ENCODE results near the gene OR51F2.

DNA sequence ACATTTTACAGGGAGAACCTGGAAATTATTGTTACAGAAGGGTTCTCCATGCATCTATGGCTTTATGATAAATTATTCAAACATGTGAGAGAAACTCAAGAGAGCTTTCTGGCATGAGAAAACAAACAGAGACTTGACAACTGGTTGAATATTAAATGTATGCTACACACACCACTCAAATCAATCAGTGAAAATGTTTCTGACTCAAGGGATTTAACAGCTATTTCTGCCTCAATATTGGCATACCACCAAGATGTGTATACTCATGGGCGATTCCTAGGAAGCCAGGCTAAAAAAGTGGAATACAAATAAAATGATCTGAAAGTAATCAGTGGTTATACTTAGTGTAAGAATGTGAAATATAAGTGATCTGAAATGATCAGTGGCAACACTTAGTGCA lies 44.7 kb downstream of the OR51F2 start:
- TF ChIP-seq, protein P1, sequence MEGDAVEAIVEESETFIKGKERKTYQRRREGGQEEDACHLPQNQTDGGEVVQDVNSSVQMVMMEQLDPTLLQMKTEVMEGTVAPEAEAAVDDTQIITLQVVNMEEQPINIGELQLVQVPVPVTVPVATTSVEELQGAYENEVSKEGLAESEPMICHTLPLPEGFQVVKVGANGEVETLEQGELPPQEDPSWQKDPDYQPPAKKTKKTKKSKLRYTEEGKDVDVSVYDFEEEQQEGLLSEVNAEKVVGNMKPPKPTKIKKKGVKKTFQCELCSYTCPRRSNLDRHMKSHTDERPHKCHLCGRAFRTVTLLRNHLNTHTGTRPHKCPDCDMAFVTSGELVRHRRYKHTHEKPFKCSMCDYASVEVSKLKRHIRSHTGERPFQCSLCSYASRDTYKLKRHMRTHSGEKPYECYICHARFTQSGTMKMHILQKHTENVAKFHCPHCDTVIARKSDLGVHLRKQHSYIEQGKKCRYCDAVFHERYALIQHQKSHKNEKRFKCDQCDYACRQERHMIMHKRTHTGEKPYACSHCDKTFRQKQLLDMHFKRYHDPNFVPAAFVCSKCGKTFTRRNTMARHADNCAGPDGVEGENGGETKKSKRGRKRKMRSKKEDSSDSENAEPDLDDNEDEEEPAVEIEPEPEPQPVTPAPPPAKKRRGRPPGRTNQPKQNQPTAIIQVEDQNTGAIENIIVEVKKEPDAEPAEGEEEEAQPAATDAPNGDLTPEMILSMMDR (IDR thresholded peaks at IDR 0.05; ENCODE audit: low read length) = no peak
- TF ChIP-seq EZH2 (optimal IDR thresholded peaks at IDR 0.05; ENCODE audit: low read depth, low read length) (no peak), EZH2phosphoT487 (IDR thresholded peaks at IDR 0.05; ENCODE audit: low read length) (no peak)

Data from MM.1S (cell line).